ENCODE measurements around the gene EPHB1.

EPHB1 gene

DNA sequence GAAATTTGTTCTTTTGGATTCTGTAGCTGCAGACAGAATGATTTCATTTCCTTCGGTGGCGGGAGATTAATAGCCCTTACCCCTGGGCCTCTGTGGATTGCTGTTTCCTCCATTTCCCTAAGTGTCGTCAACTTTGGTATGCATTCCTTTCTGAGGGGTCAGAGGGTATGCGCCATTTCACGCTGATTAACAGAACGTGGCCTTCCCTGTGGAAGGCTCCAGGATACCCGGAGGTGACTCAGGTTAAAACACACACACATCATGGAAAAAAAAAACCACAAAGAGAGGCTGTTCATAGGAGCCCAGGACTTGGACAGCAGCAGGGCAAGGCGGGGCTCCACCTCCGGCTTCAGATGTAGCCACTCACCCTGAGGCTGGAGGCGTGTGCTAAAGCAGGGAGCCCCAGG is 51.9 kb downstream of the EPHB1 start:
- in situ Hi-C loops (cut with MboI; ENCODE audit: low sequenced_read_pairs): no loop called here

DNA sequence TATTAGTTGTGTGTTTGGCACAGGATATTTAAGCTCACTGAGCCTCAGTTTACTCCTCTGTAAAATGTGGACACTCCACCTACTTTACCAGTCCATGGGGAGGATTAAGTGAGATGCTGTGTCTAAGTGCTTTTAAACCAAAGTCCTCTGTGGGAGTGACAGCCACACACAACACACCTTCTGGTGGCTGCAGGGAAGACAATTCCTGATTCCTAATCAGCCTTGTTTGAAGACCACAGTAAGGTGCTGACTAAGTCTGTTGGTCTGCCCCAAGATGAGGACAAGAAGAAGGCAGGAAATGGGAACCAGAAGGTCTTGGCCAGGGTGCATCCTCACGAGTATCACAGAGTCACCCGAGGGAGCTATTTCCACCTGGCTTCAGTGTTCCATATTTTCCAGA is 52.3 kb downstream of the EPHB1 start:
- in situ Hi-C loops (cut with MboI; ENCODE audit: low sequenced_read_pairs): no loop called here

DNA sequence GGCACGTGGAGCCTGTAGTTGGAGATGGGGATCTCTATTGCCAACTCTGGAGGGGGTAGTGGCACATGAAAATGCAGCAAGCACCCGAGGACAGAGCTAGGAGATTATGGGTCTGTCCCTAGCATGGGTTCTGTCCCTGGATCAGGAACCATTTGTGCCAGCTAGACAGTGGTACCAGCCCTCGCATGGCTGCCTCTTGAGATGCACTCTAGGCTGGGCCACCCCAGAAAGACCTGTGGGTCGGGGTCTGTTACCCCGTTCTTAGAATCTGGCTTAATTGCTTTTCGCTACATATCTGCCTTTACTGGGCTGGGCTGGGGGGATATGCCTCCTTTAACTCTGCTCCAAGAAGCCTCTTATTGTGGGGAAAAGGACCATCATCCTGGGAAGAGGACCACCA is 54.5 kb downstream of the EPHB1 start:
- in situ Hi-C loops (cut with MboI; ENCODE audit: low sequenced_read_pairs): no loop called here

DNA sequence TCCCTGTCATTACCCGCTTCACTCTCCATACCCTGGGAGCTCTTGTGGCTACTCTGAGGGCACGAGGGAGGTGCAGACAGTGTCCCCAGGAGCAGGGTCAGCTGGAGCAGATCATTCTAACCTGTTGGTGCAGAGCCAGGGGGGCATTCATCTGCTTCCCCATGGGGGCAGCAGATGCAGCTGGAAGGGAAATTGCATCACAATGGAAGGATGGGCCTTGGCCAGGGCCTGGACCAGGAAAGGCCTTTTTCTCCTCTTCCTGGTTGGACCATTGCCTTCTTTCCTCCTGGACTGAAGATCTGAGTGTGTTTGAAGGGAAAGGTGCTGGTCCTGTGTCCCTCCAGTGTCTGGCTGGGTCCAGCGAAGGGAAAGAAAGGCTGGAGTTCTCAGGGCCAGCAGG is 55.7 kb downstream of the EPHB1 start:
- in situ Hi-C loops (cut with MboI; ENCODE audit: low sequenced_read_pairs): no loop called here

DNA sequence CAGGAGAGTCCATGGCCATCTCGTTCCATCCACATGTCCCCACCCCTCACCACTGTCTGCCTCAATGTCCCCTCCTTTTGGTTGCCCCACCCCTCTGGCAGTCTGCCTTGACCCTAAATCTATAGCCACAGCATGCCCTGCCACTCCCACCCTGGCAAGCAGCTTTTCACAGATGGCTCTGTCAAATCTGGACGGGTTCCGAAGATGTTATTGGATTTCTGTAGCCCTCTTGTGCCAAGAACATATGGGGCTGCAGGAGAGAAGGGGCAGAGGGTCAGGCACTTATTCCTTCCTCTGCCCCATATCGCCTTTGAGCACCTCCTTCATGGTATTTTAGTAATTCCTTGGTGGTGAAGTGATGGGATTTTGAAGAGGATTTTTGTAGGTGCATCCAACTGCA is 57.1 kb downstream of the EPHB1 start:
- in situ Hi-C loops (cut with MboI; ENCODE audit: low sequenced_read_pairs): no loop called here

DNA sequence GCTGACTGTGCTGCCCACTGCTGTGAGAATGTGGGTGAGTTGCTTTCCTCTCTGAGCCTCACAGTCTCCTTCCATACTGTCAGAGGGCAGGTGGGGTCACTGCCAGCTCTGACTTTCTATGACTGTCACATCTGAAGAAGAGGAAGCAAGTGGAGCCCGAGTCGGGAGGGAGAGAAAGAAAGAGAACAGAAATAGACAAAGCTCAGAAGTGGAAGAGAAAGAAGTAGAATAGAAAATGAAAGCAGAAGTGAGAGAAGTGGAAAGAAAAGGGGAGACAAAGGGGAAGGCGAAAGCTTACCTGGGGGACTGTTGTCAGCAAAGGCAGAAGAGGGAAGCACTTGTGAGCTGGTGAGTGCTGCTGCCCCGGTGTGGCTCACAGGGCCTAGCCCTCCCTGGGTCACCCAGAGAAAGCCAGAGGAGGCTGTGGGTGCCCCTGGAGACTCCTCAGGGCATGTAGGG is 57.9 kb downstream of the EPHB1 start:
- in situ Hi-C loops (cut with MboI; ENCODE audit: low sequenced_read_pairs): no loop called here

DNA sequence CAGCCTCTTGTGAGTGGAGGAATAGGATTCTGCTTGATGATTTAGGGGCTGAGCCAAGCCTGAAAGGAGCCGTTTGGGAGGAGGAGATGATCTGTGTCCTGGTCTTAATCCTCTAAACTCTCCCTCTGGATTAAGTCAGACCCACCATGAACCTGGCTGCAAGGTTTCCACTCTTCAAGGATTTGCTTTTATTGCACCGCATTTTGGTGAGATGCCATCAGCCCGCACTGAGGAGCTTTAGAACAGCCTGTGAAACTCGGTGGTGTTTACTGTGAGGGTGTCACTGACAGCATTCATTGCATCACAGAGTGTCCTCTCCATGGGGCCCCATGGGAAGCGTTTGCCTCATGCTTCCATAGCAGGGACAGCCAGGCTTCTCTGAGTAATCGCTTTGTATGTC is 59.2 kb downstream of the EPHB1 start:
- in situ Hi-C loops (cut with MboI; ENCODE audit: low sequenced_read_pairs): no loop called here

DNA sequence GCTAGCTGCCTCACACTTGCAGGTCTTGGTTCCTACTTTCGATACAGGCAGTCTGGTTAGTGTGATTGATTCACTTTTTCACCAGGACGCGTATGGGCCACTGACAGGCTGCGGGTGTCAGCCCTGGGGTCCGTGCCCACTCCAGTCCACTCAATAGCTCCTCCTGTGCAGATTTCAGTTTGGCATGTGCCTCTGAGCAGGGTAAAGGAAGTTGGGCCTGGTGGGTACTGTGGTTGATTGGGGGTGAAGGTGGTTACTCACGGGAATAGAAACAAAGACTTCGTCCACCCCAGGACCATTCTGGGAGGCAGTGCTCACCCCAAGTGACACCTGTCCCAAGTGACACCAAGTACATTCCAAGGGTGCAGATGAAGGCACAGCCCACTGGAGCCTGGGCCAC is 62.3 kb downstream of the EPHB1 start:
- in situ Hi-C loops (cut with MboI; ENCODE audit: low sequenced_read_pairs): no loop called here

DNA sequence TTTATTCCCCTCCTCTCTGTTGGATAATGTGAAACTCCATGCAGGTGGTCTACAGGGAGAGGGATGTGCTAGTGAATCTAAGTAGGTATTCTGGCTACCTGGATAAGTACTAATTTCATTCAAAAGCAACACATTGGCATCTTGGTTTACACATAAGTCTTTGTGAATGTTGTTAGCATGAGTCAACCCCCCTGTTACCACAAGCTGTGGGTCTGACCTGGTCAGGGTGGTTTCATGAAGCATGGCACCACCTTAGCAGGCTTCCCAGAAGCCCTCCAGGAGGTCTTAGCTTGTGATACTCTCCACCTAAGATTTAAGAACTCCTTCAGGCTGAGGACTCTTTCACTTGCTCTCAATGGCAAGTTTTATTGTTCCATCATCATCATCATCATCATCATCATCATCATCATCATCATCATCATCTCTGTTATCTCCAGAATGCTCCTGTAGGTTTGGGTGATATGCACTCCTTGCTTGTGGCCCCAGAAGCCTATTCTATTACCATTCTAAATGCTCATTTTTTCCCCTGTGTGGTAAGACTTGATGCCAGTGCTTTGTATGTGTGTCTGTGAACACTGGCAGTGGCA is 62.8 kb downstream of the EPHB1 start:
- in situ Hi-C loops (cut with MboI; ENCODE audit: low sequenced_read_pairs): no loop called here

DNA sequence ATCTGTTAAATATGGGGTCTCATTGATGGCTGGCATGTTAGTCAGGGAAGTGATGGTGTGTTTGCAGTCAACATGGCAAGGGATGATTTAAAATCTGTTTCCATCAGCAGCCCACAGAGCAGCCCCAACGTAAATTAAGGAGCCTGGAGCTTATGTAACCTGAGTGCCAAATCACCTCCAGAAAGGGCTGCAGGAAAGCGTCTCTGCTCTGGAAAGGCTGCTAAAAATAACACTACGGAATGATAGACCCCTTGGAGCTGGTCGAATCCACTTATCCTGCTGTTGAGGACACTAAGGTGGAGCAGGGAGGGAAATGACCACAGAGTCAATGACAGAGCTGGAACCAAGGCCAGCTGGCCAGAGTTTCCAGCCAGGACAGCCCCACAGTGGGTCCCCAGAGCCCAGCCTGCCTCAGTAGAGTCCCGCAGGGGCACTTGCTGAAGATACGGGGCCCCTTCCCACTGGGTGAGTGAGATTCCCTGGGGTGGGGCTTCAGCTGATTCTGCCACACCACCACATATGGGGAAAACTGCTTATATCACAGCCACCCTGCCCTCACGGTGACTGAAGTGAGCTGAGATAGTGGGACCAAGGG is 63.5 kb downstream of the EPHB1 start:
- in situ Hi-C loops (cut with MboI; ENCODE audit: low sequenced_read_pairs): no loop called here

DNA sequence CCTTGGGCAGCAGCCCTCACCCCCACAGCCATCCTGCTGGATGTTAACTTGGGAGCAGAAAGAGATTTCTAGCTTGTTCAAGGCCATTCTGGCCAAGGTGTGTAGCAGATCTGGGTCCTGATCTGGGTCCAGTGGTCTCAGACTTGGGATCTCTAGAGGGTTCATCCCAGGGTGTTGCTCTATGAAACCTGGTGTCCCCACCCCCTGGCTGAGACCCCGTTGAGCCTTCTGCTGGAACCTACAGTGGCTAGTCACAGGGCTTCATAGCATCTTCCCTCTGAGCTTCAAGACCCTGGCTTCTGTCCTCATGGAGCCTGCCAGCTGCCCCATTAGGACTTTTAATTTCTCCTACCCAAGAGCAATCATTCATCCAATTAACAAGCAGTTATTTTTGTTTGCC is 64.3 kb downstream of the EPHB1 start:
- in situ Hi-C loops (cut with MboI; ENCODE audit: low sequenced_read_pairs): no loop called here

DNA sequence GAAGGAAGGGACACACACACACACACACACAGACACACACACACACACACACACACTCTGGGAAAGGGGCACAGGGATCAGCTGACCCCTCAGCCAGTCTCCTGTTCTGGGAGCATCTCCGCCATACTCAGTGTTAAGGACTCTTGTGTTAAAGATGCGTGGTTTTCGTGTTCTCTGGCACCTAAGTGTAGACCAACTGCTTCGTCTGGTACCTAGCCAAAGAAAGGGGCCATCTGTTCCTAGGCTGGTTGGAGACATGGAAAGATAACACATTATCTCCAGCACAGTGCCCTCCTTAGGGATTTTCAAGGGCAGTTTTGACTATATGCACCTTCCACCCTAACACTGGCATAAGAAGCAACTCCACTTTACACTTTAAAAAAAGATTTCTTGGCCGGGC is 65.1 kb downstream of the EPHB1 start:
- in situ Hi-C loops (cut with MboI; ENCODE audit: low sequenced_read_pairs): no loop called here

DNA sequence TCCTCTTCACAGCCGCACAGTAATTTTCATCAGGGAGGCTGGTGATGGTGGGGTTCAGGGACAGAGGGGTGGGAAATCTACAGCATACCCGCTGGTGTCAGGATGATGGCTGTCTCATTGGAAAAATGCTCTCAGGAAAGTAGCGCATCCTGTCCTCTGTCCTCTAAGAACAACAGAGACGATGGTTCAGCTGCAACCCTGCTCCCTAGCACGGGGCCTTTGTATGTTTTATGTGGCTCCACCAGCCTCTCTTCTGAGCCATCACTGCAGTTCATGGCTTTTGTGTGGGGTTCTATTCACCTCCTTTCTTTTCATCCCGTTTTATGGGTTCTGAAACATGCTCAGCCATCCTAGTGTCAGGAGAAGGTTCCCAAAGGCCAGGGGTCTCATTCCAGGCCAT is 68.9 kb downstream of the EPHB1 start:
- in situ Hi-C loops (cut with MboI; ENCODE audit: low sequenced_read_pairs): no loop called here

DNA sequence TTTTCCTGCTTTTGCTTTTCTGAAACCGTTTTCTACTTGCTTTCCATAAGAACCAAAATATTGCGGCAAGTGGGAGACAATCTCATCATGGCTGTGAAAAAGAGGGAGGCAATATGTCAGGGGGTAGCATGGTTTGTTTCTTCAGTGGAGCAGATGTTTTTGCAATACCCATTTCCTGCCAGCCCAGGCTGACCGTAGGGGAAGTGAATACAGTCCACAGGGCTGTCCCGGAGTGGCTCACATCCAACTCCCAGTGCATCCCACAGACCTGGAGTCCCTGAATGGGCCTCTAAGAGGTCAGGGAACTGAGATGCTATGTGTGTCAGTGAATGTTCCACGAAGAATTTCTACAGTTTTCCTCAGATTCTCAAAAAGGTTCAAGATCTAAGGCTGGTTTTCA is 69.6 kb downstream of the EPHB1 start:
- in situ Hi-C loops (cut with MboI; ENCODE audit: low sequenced_read_pairs): no loop called here

DNA sequence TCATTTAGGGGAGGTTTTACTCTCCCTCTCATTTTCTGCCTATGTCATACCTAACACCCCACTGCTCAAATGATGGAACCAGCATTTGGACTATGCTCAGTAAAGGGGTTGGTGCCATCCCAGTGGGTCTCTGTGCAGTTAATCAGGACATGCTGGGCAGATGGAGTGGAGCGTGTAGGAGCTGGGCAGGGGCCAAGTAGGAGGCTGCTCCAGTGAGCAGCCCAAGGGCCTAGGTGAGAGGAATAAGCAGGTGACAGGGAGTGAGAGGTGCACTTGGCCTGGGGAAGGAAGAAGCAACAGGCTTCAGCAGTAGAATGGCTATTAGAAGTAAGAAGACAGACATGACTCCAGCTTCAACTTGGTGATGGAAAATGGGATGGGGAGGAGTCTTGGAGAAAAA is 72.2 kb downstream of the EPHB1 start:
- in situ Hi-C loops (cut with MboI; ENCODE audit: low sequenced_read_pairs): no loop called here

DNA sequence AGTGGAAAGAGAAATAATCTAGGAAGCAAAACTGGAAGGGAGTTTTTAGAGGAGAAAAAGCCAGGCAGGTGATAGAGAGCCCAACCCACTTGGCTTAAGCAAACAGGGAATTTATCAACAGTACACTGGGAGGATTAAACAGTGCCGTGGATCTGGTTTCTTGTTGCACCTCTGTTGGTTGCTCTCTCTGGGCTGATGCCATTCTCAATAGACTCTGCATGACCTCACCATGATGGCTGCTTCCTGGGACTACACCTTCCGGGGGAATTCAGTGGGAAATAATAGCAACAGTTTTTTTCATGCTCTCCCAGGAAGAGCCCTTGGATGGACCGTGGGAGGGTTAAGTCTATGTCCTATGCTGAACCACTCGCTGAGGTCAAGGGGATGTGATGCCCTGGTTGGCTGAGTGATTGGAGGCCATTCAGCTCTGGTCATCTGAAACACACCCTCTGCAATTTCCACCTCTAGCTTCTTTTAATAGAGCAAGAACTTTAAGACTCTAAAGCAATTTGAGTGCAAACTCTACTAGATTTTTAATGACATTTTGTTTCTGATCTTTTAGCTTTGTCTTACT is 74.2 kb downstream of the EPHB1 start:
- in situ Hi-C loops (cut with MboI; ENCODE audit: low sequenced_read_pairs): no loop called here

DNA sequence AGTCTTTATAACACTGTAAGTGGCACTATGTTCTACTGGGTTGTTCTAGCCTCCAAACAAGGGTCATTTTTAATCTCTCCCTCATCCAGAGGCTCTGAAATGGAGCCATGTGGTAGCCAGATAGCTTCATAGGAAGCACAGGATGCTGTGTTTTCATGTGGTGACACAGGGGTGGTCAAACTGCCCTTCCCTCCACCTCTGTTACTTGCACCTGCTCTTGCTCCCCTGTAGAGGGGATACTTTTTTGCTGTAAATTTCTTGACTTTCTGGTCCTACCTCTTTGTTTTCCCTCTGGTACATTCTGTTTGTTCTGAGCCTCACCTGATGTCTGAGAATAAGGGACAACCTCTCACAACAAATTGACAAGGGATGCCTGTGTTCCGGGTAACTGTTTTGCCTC is 76.8 kb downstream of the EPHB1 start:
- in situ Hi-C loops (cut with MboI; ENCODE audit: low sequenced_read_pairs): no loop called here

DNA sequence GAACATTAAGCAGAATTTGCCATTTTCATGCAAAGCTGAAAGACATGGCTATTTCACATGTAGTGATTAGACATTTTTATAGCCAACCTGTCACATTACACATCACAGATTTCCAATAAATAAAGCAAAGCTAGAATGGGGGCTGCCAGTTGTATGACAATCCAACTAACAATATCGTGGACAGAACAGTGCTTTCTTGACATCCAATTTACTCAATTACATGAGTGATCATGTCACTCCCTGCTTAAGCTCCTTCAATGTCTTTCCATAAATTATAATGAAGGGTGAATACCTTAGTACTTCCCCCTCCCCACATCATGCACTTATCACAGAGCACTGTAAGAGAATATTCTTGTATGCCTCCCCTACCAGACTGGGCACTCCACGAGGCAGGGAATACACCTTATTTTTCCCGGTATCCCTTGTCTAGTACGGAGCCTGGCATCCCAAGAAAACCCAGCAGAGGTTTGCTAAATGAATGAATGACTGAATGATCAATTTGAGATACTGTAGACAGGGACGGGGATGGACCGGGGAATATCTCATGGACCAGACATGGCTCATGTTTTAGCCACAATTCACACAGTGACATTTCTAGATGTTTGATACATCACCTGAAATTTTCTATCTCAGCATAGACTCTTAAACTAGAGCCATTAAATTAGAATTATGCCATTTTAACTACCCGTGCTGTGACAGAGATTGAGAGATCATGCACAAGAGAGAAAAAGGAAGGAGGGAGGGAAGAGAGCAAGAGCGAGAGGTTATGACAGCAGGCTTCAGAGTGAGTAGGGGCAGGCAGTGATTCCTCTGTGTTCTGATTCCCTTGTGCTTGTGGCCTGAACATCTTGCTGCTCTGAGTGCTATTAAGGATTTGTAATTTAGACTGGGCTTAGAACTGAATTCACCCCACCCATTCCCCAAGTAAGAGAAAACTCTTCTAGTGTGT is 77.7 kb downstream of the EPHB1 start:
- in situ Hi-C loops (cut with MboI; ENCODE audit: low sequenced_read_pairs): no loop called here

DNA sequence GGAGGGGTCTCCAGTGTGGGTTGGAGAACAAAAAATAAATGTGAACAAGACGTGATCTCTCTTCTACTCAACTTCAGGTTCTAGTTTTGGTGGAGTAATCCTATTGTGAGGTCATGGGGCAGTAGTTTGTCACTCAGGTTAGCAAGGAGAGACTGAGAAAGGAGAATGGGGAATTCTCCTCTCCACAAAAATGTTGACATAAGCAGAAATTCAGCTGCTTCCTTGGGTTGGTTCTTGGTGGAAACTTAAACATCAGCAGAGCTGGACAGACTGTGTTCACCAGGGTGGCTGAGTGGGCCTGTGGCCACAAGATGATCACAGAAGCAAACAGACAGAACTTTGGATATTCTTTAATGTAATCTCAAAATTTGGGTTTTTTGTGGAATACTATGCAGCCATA is 78.7 kb downstream of the EPHB1 start:
- in situ Hi-C loops (cut with MboI; ENCODE audit: low sequenced_read_pairs): no loop called here

DNA sequence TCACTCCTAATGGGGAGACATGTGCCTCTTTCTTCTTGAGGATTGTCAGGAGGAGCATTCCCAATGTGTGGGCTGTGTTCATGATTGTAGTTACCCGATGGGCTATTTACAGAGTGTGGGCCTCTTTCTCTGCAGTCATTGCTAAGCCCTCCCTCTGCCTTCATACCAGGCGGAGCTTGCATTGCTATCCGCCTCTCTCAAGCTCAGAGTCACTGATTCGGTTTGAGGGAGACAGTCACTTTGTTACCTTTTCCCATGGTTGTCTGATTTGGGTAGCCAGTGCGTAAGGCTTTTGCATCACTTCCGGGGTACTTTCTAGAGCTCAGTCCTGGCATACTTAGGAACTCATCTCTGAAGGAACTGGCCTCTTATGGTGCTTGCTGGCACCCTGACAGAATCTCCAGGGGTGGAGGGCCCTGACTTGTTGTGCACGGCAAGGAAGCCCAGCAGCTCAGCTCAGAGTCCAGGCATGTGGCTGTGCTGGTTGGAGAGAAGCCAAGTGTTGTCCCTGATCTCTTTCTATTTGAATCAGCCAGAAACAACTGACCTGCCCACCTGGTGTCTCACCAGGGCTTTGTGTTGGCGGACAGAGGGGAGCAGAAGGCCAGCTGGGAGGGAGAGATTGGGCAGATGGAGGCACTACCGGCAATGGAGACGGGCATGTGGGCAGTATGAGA is 79.8 kb downstream of the EPHB1 start:
- in situ Hi-C loops (cut with MboI; ENCODE audit: low sequenced_read_pairs): no loop called here

DNA sequence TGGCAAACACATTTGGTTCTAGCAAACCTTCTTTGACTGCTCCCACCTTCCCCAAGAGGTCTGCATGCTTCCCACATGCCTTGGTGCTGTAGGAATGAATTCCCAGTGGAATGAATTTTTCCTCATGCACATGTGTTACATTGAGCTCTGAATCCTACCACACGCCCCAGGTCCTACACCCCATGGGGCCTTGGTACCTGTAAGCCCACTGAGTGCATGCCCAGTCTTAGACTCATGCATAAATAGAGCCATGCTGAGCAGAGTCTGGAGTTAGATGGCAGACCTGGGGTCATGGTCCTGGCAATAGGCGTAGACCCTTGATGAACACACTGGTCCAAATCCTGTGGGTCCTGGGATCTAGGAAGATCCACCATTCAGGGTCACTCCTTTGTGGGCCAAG is 81.8 kb downstream of the EPHB1 start:
- in situ Hi-C loops (cut with MboI; ENCODE audit: low sequenced_read_pairs): no loop called here
